Measurements from ENCODE around the gene SPAG16.

- TF ChIP-seq CTCF (conservative IDR thresholded peaks at IDR 0.05 in 1 of 2, IDR thresholded peaks at IDR 0.05 in 1 of 2; ENCODE audit: low read depth in 1 of 2, low read length in 2 of 2) (no peak), EZH2 (IDR thresholded peaks at IDR 0.05; ENCODE audit: low read length, missing control alignments) (no peak)
Observed at GRCh38 chr2:213679894-213680293, 395.6 kb downstream of the SPAG16 start.

Measured in fibroblast of lung (primary cell).